ENCODE data around the gene TMEM82. TPM values are rescaled to one million over a fixed set of nuclear protein-coding genes. Genes with fewer than 3 reads are reported as not detected.

The TMEM82 gene
- total RNA-seq, 4 donors from 2014 or later = 1.8 to 30.3 (median 19.2) TPM

DNA sequence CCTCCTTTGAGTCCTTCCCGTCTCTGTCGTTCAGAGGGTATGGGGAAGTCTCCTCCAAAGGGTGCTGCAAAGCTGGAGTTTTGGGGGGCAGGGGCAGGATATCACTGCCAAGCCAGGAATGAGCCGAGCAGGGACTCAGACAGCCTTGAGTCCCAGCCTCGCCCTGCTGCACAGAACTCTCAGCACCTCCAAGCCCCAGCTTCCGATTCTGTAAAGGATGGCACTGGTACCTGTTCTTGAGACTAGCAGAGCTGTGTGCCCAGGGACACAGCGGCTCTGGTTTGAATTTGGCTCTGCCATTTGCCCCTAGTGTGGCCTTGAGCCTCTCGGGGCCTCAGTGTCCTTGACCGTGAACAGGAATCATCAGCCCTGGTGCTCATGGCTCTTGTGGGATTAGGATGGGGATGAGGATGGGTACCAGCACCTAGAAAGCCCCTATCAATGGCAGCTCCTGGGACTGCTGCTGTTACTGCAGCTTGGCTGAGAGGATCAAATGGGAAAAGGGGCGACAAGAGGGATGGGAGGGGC, 14.8 kb downstream of the TMEM82 start:
- Histone ChIP-seq H3K27me3 (peaks cover 20% of the 10 kb centered on the region), H3K27ac (peak overlapping the region; percentile 71 to 87 (median 85)), H3K36me3 (no peaks in the 10 kb centered on the region), H3K4me3 (peak overlapping the region; percentile 11 to 84 (median 76)), H3K4me1 (peaks cover 3 to 64% (median 38%) of the 10 kb centered on the region in 4 donors), H3K9me3 (no peaks in the 10 kb centered on the region)
- in situ Hi-C loops (cut with MboI; ENCODE audit: low pct_ligation_motif_present in 1 of 4, low pct_unique_long_range_greater_than_20kb in 1 of 4, low sequenced_read_pairs in 3 of 4) (no loop called here), intact Hi-C loops (cut with DNase I; ENCODE audit: low total_unique reads) (no loop called here)
- no peak for DNase-seq
- TF ChIP-seq EP300 (IDR thresholded peaks at IDR 0.05; ENCODE audit: low read depth) (no peak), POLR2A (IDR thresholded peaks at IDR 0.05) (no peak), POLR2AphosphoS5 (IDR thresholded peaks at IDR 0.05) (no peak)
- TF ChIP-seq, protein P1, sequence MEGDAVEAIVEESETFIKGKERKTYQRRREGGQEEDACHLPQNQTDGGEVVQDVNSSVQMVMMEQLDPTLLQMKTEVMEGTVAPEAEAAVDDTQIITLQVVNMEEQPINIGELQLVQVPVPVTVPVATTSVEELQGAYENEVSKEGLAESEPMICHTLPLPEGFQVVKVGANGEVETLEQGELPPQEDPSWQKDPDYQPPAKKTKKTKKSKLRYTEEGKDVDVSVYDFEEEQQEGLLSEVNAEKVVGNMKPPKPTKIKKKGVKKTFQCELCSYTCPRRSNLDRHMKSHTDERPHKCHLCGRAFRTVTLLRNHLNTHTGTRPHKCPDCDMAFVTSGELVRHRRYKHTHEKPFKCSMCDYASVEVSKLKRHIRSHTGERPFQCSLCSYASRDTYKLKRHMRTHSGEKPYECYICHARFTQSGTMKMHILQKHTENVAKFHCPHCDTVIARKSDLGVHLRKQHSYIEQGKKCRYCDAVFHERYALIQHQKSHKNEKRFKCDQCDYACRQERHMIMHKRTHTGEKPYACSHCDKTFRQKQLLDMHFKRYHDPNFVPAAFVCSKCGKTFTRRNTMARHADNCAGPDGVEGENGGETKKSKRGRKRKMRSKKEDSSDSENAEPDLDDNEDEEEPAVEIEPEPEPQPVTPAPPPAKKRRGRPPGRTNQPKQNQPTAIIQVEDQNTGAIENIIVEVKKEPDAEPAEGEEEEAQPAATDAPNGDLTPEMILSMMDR (IDR thresholded peaks at IDR 0.05) = no peak
- WGBS, 2 donors (ENCODE audit: low coverage in 1 of 2) = 51% methylated on average over 8 of the region's 9 CpGs; no CpG with 5 or more reads in 1 of the 2 donors

DNA sequence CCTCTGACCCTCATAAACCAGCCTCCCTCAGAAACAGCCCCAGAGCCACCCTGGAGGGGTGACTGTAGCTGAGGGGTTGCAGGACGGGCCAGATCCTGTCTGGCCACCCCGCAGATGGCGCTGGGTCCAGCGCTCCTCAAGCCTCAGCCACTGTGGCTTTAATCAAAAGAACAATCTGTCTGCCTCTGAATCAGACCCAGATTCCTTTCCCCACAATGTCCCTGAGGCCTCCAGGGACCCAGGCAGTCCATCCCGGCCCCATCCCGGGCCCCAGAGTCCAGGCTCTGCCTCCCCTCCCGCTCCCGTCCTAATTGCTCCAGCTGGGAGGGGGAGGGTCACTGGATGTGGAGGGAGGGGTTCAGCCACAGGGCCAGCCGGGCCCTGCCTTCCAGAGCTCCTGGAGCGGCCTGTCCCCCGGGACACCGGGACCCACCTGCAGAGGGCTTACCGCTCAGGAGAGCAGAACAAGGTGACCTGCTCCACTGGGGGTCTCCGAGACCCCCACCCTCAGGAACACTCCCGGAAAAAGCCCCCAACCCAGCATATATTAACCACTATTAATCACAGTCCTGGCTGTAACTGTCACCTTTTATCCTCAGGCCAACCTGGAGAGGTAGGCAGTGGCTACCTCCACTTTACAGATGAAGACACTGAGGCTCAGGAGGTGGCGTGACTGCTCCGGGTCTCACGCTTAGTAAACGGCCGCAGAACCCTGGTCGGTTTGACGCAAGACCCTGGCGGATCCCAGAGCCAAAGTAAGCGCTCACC, 15.5 kb downstream of the TMEM82 start:
- 8% methylated on average over 20 of the region's 24 CpGs; no CpG with 5 or more reads in 1 of the 2 donors for WGBS, 2 donors (ENCODE audit: low coverage in 1 of 2)
- in situ Hi-C loops (cut with MboI; ENCODE audit: low pct_ligation_motif_present in 1 of 4, low pct_unique_long_range_greater_than_20kb in 1 of 4, low sequenced_read_pairs in 3 of 4) = no loop called here
- Histone ChIP-seq H3K27me3 (peaks cover 20% of the 10 kb centered on the region), H3K4me1 (peaks cover 3 to 71% (median 38%) of the 10 kb centered on the region in 4 donors), H3K4me3 (peak overlapping the region; percentile 32 to 84 (median 76)), H3K9me3 (no peaks in the 10 kb centered on the region), H3K36me3 (no peaks in the 10 kb centered on the region), H3K27ac (peak overlapping the region; percentile 71 to 87 (median 85))
- TF ChIP-seq POLR2A (IDR thresholded peaks at IDR 0.05) (peak; percentile 62), POLR2AphosphoS5 (IDR thresholded peaks at IDR 0.05) (peak in 1 of 3 donors; percentile 64), EP300 (IDR thresholded peaks at IDR 0.05; ENCODE audit: low read depth) (no peak)
- TF ChIP-seq, protein P1 (IDR thresholded peaks at IDR 0.05) = peak in 1 of 5 experiments; percentile 9
- intact Hi-C loops (cut with DNase I; ENCODE audit: low total_unique reads) = no loop called here
- DNase-seq = peak; percentile 70

- H3K9me3 ChIP-seq = no peaks in the 10 kb centered on the region
- intact Hi-C loops (cut with DNase I; ENCODE audit: low total_unique reads) (no loop called here), in situ Hi-C loops (cut with MboI; ENCODE audit: low pct_ligation_motif_present in 1 of 4, low pct_unique_long_range_greater_than_20kb in 1 of 4, low sequenced_read_pairs in 3 of 4) (no loop called here)
- DNase-seq = no peak
- no peaks in the 10 kb centered on the region for H3K36me3 ChIP-seq
- 7% methylated on average over 10 of the region's 58 CpGs; no CpG with 5 or more reads in 1 of the 2 donors for WGBS, 2 donors (ENCODE audit: low coverage in 1 of 2)
- peaks cover 3 to 78% (median 42%) of the 10 kb centered on the region in 4 donors for H3K4me1 ChIP-seq
- peak within 1 kb of the TSS; percentile 32 to 84 (median 76) for H3K4me3 ChIP-seq
- peaks cover 20% of the 10 kb centered on the region for H3K27me3 ChIP-seq
- H3K27ac ChIP-seq = peak within 1 kb of the TSS; percentile 71 to 87 (median 85)
- no peak for TF ChIP-seq POLR2A (IDR thresholded peaks at IDR 0.05)
- TF ChIP-seq, protein P1 (IDR thresholded peaks at IDR 0.05) = no peak
Observed at GRCh38 chr1:15758343-15758931, 16.1 kb downstream of the TMEM82 start, which contains the start of gene FBLIM1. TSS of gene FBLIM1 (plus strand) at chr1:15758795. CDS start at chr1:15764984, 6,189 bp downstream.

Data from transverse colon (tissue), 4 donors.